Thyroid gland (tissue), 4 donors: ENCODE measurements around the gene CIITA. TPM values are rescaled to one million over a fixed set of nuclear protein-coding genes. Genes with fewer than 3 reads are reported as not detected.
A peak's percentile ranks its signal among the peaks of the same experiment; 100 is the strongest.

Experiments used
- DNase-seq, 2 donors: peaks; one replicate each; pipeline ENCODE4 v3.0.0-alpha.2; 2019
- H3K27ac ChIP-seq, 3 donors: fragments of 200-600 bp; sonication (generic); 1 replicate in 2 of 3; 2 replicates in 1 of 3; pipeline ENCODE4 v1.5.1; 2016 to 2019; ENCODE audit warnings: mild to moderate bottlenecking in 1 of 3, moderate library complexity in 1 of 3
- H3K27me3 ChIP-seq: fragments of 200-600 bp; sonication (generic); one replicate; pipeline ENCODE4 v1.5.1; 2019
- H3K36me3 ChIP-seq, 2 donors: fragments of 200-600 bp; sonication (generic); one replicate each; pipeline ENCODE4 v1.5.1; 2016 to 2019
- H3K4me1 ChIP-seq, 2 donors: fragments of 200-600 bp; sonication (generic); one replicate each; pipeline ENCODE4 v1.5.1; 2017 to 2019
- H3K4me3 ChIP-seq, 3 donors: fragments of 200-600 bp; sonication (generic); replicated peaks in 1 of 3; 1 replicate in 2 of 3; 2 replicates in 1 of 3; pipeline ENCODE4 v1.5.1; 2016; ENCODE audit warnings: mild to moderate bottlenecking in 1 of 3
- H3K9me3 ChIP-seq: fragments of 200-600 bp; sonication (generic); one replicate; pipeline ENCODE4 v1.5.1; 2017
- POLR2A ChIP-seq, 2 donors: fragments of 450-650 bp; IDR thresholded peaks; one replicate each; pipeline ENCODE4 v1.6.1; 2017; ENCODE audit warnings: antibody characterized with exemption in 2 of 2, mild to moderate bottlenecking in 2 of 2, moderate library complexity in 1 of 2
- WGBS, 2 donors: methylation state at CpG; one replicate each; pipeline ENCODE4 v1.1.5; 2017; 5-methylcytosine and 5-hydroxymethylcytosine counted together
- intact Hi-C: fragments of 100-400 bp; cut with DNase I; formaldehyde crosslinking; loops from one replicate; pipeline ENCODE4 v1.15.1; 2023
- total RNA-seq, 4 donors: library from RNA; depleted of rRNA; stranded (reverse); fragments of >200 nt; gene quantifications; one replicate each; pipeline ENCODE4 v1.2.3, GENCODE V29; 2016
- TF ChIP-seq, protein P1 (sequence below), 6 experiments: fragments of 200-600 bp in 3 of 6; fragments of 450-650 bp in 3 of 6; sonication (generic) in 3 of 6; IDR thresholded peaks; one replicate each; pipeline ENCODE4 v1.5.1; 2016 to 2019; ENCODE audit warnings: antibody characterized with exemption in 6 of 6, mild to moderate bottlenecking in 2 of 6, inconsistent platforms in 1 of 6, moderate library complexity in 1 of 6

CIITA gene
- total RNA-seq, 4 donors from 2014 or later: 1.8 to 14.3 (median 10.0) TPM

DNA sequence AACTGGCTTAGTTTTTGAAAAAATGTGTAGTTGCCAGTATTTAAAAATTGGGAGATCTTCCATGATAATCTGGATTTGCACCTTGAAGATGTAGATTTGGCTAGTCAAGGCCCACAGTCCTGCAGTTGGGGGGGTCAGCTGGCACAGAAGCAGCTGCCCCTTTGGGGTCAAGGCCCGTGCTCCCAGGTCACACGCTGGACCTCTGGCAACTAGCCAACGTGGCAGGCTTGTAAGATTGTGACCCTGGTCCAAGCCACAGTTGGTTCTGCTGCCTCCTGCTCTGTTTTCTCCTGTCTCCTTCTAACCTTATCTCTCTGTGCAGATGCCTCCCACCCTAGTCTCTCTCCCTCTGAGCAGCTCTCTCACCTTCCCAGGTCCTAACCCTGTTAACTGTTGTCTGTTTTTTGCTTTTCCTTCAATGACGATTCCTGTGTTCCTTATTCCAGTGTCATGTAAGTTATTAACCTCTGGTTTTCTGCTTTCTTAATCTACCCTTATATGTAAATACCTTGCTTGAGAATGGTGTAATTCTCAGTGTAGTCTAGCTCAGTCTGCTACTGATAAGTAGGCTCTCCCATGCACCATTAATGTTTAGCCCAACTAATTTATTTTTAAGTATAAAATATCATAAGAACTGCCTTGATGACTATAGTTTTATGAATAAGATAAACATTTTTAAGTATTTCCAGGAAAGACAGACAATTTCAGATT, 95.3 kb downstream of the CIITA start:
- intact Hi-C loops: no loop called here
- TF ChIP-seq POLR2A (IDR thresholded peaks at IDR 0.05): no peak
- TF ChIP-seq, protein P1, sequence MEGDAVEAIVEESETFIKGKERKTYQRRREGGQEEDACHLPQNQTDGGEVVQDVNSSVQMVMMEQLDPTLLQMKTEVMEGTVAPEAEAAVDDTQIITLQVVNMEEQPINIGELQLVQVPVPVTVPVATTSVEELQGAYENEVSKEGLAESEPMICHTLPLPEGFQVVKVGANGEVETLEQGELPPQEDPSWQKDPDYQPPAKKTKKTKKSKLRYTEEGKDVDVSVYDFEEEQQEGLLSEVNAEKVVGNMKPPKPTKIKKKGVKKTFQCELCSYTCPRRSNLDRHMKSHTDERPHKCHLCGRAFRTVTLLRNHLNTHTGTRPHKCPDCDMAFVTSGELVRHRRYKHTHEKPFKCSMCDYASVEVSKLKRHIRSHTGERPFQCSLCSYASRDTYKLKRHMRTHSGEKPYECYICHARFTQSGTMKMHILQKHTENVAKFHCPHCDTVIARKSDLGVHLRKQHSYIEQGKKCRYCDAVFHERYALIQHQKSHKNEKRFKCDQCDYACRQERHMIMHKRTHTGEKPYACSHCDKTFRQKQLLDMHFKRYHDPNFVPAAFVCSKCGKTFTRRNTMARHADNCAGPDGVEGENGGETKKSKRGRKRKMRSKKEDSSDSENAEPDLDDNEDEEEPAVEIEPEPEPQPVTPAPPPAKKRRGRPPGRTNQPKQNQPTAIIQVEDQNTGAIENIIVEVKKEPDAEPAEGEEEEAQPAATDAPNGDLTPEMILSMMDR (IDR thresholded peaks at IDR 0.05): no peak
- Histone ChIP-seq H3K4me3 (no peak overlapping the region), H3K4me1 (peaks cover 0 to 6% of the 10 kb centered on the region in 2 donors), H3K36me3 (peaks cover under 1 to 6% of the 10 kb centered on the region in 2 donors), H3K27ac (peak overlapping the region in 1 of 3 donors; percentile 2), H3K9me3 (no peaks in the 10 kb centered on the region), H3K27me3 (no peaks in the 10 kb centered on the region)
- DNase-seq: no peak
- 69 to 73% methylated on average over 4 of the region's 4 CpGs for WGBS, 2 donors

DNA sequence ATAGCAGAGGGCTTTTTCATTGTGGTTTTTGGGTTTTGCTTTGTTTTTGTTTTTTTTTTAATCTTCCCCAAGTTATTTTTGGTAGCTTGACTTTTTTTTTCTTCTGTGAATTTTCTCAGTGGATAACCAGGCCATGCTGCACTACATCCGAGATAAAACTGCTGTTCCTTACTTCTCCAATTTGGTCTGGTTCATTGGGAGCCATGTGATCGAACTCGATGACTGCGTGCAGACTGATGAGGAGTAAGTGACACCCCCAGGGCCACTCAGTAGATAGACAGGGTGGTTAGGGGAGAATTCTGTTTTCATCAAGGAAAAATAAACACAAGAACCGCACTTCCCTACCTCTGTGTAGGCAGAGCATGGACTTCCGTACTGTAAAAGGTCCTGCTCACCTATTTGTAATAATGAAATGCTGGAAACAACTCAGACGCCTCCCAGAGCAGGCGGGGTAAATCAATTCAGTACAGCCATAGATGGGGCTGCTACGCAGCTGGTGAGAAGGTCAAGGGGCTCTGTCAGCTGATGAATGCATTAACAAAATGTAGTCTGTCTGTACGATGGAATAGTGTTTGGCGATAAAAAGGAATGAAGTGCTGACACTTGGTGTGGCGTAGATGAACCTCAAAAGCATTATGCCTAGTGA, 95.9 kb downstream of the CIITA start:
- peaks cover 0 to 6% of the 10 kb centered on the region in 2 donors for H3K4me1 ChIP-seq
- H3K27me3 ChIP-seq: no peaks in the 10 kb centered on the region
- peaks cover 3 to 13% of the 10 kb centered on the region in 2 donors for H3K36me3 ChIP-seq
- no peak overlapping the region for H3K27ac ChIP-seq
- 88 to 91% methylated on average over 12 of the region's 12 CpGs for WGBS, 2 donors
- H3K4me3 ChIP-seq: no peak overlapping the region
- TF ChIP-seq, protein P1 (IDR thresholded peaks at IDR 0.05): no peak
- TF ChIP-seq POLR2A (IDR thresholded peaks at IDR 0.05): no peak
- no peaks in the 10 kb centered on the region for H3K9me3 ChIP-seq
- no peak for DNase-seq
- intact Hi-C loops: no loop called here

DNA sequence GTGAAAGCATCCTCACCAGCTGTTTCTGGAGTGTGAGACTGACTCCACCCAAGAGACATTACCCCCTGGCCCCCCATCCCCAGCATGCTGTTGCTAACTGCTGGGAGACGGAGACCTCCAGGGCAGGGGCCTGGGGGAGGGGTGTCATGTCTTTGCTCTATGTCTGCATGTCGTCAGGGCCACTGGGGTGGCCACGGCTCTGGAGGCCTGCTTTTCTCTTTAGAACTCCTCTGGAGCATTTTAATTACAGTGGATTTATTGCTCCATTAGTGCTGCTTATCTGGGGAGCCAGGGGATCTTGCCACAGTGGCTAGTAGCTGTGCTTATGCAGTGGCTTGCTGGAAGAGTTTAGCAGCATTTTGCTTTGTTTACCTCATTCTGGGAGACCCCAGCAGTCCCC, 99.6 kb downstream of the CIITA start:
- 84 to 85% methylated on average over 3 of the region's 3 CpGs for WGBS, 2 donors
- peaks cover 12 to 26% of the 10 kb centered on the region in 2 donors for H3K36me3 ChIP-seq

DNA sequence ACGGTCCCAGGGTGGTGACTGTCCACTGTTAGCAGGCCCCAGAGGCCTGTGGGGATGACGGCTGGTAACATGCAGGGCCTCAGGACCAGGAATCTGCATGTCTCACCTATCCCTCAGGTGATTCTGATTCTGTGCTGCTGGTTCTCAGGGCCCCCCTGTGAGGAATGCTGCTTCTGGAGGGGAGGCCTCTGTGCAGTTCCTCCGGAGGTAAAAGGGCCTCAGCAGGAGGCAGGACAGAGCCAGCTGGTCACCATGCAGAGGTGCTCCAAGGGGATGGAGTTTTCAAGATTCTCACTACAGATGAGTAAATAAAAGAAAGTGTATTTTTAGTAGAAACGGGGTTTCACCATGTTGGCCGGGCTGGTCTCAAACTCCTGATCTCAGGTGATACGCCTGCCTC, 101.1 kb downstream of the CIITA start:
- intact Hi-C loops: no loop called here
- TF ChIP-seq, protein P1 (IDR thresholded peaks at IDR 0.05): no peak
- no peak for TF ChIP-seq POLR2A (IDR thresholded peaks at IDR 0.05)
- Histone ChIP-seq H3K27ac (no peak overlapping the region), H3K9me3 (no peaks in the 10 kb centered on the region), H3K36me3 (peaks cover 12 to 25% of the 10 kb centered on the region in 2 donors), H3K4me3 (no peak overlapping the region), H3K27me3 (no peaks in the 10 kb centered on the region), H3K4me1 (peaks cover 0 to 9% of the 10 kb centered on the region in 2 donors)
- DNase-seq: no peak
- 91 to 94% methylated on average over 6 of the region's 6 CpGs for WGBS, 2 donors

More for the DNA sequence above, 99.6 kb downstream of the CIITA start:
- Histone ChIP-seq H3K4me3 (no peak overlapping the region), H3K4me1 (peaks cover 0 to 7% of the 10 kb centered on the region in 2 donors), H3K9me3 (no peaks in the 10 kb centered on the region), H3K27ac (no peak overlapping the region), H3K27me3 (no peaks in the 10 kb centered on the region)
- no peak for TF ChIP-seq POLR2A (IDR thresholded peaks at IDR 0.05)
- TF ChIP-seq, protein P1 (IDR thresholded peaks at IDR 0.05): no peak
- no peak for DNase-seq
- intact Hi-C loops: no loop called here

DNA sequence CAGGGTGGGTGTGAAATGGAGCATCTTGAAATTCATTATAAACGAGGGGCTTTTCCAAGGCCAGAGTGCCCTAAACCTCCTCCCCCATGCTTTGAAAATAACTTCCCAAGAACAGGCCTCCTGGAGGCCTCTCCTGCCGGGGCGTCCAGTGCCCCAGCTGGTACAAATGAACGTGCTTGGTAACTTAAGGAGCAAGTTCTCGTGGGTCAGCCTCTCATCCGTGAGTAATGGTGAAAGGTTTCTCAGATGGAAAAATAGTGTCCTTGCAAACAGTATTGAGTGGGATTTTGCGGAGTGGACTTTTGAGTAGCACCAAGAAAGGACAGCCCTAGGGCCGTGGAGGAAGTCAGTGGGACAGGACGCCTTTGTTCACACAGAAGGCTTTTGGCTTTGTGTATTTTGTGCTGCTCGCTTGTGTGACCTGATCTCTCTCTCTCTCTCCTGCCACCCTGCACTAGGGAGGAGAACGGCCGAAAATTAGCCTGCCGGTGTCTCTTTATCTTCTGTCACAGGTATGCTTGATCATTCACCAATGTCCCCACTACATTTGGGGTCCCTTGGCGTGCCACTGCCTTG, 102.0 kb downstream of the CIITA start:
- TF ChIP-seq, protein P1 (IDR thresholded peaks at IDR 0.05): no peak
- no peak for TF ChIP-seq POLR2A (IDR thresholded peaks at IDR 0.05)

More for the DNA sequence above, 102.0 kb downstream of the CIITA start:
- intact Hi-C loops: no loop called here
- Histone ChIP-seq H3K27ac (no peak overlapping the region), H3K4me1 (peaks cover 0 to 9% of the 10 kb centered on the region in 2 donors), H3K36me3 (peaks cover 12 to 25% of the 10 kb centered on the region in 2 donors), H3K4me3 (no peak overlapping the region), H3K27me3 (no peaks in the 10 kb centered on the region), H3K9me3 (no peaks in the 10 kb centered on the region)
- no peak for DNase-seq
- WGBS, 2 donors: 89 to 93% methylated on average over 14 of the region's 14 CpGs
